Fibroblast of lung (primary cell): ENCODE measurements around the gene OCA2.

Experiments used
- CTCF ChIP-seq, 2 donors: IDR thresholded peaks in 1 of 2; conservative IDR thresholded peaks in 1 of 2; 1 replicate in 1 of 2; 2 replicates in 1 of 2; pipeline ENCODE4 v1.5.1; 2011 to 2012; ENCODE audit warnings: low read length in 2 of 2, control low read depth in 1 of 2, inconsistent platforms in 1 of 2, low read depth in 1 of 2, mild to moderate bottlenecking in 1 of 2
- EZH2 ChIP-seq: IDR thresholded peaks from 2 replicates; pipeline ENCODE4 v1.5.1; 2012; ENCODE audit warnings: low read length, control low read depth, mild to moderate bottlenecking; ENCODE audit errors: missing control alignments

DNA sequence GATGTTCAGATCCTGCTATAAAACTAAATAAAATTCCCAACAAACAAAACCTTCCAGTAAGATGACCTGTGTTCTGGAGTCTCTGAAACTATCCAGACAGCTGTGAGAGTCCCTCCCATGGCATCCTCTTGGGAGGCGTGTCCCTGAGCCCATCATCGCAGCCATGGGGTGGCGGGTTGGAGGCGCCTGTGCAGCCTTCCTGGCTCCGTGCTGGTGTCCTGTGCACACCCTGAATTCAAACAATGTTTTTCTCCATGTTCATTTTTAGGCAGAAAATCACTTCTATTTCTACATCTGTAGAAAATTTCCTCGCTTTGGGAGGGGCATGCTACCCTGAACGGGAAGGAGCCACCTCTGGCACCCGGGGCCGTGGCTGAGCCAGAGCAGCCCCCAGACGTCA is 19.4 kb upstream of the OCA2 start:
- TF ChIP-seq CTCF (conservative IDR thresholded peaks at IDR 0.05 in 1 of 2, IDR thresholded peaks at IDR 0.05 in 1 of 2; ENCODE audit: low read depth in 1 of 2, low read length in 2 of 2) (no peak), EZH2 (no peak)
